D721Med (cell line): ENCODE measurements around the gene MLKL.
"Not testable (repeated sequence)": the region's sequence is repeated elsewhere in the genome, so short reads cannot be mapped to it uniquely, and the experiment has no call there.

ENCODE experiments used
- DNase-seq: peaks from one replicate; pipeline ENCODE4 v3.0.0; 2011; ENCODE audit warnings: low spot score; ENCODE audit not compliant: insufficient read length
- FAIRE-seq: peaks from 2 replicates; lab custom pipeline; 2011; peaks lifted over from hg19 to GRCh38; lab: Jason Lieb, UNC
- CTCF ChIP-seq: IDR thresholded peaks from 2 replicates; pipeline ENCODE4 v1.5.1; 2012; ENCODE audit warnings: mild to moderate bottlenecking, control low read depth; ENCODE audit not compliant: insufficient read depth; ENCODE audit errors: missing control alignments

Gene MLKL

GRCh38 chr16:74724820-74725549 is 24.3 kb upstream of the MLKL start:
- FAIRE-seq (no peak), DNase-seq (no peak)
- no peak for TF ChIP-seq CTCF

- DNase-seq (no peak), FAIRE-seq (no peak)
- TF ChIP-seq CTCF = no peak
These were observed 22.6 kb upstream of the MLKL start for GRCh38 chr16:74723256-74723655.

GRCh38 chr16:74722156-74722555 is 21.5 kb upstream of the MLKL start:
- not testable (repeated sequence) for FAIRE-seq

GRCh38 chr16:74721716-74722115 is 21.1 kb upstream of the MLKL start:
- FAIRE-seq (no peak), DNase-seq (no peak)
- no peak for TF ChIP-seq CTCF

More at GRCh38 chr16:74722156-74722555, 21.5 kb upstream of the MLKL start:
- DNase-seq = not testable (repeated sequence)

GRCh38 chr16:74720579-74720978 is 19.9 kb upstream of the MLKL start:
- DNase-seq = no peak
- TF ChIP-seq CTCF = no peak
- FAIRE-seq = no peak

GRCh38 chr16:74718741-74719610 is 18.3 kb upstream of the MLKL start:
- TF ChIP-seq CTCF = no peak
- DNase-seq (no peak), FAIRE-seq (no peak)

- no peak for TF ChIP-seq CTCF
- DNase-seq = no peak
- no peak for FAIRE-seq
These were observed 17.5 kb upstream of the MLKL start for GRCh38 chr16:74718140-74718539.
